ENCODE results near the gene LORICRIN.

DNA sequence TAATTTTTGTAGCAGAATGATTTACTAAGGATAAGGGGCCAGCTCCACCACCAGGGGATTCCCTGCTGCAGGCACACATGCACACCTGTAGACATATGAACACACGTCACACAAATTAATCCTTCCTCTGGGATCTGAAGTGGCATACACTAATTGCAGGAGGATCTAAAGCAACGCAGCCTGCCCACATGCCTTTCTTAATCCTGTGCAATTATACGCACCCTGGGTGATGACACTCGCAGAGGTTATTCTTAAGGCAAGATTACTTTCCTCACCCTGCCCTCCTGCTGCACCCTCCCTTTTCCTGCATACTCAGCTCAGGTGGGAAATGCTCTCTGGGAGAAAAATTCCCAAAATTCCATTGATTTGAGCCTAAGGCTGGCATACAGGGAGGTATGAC lies 7.5 kb upstream of the LORICRIN start:
- TF ChIP-seq, protein P1, sequence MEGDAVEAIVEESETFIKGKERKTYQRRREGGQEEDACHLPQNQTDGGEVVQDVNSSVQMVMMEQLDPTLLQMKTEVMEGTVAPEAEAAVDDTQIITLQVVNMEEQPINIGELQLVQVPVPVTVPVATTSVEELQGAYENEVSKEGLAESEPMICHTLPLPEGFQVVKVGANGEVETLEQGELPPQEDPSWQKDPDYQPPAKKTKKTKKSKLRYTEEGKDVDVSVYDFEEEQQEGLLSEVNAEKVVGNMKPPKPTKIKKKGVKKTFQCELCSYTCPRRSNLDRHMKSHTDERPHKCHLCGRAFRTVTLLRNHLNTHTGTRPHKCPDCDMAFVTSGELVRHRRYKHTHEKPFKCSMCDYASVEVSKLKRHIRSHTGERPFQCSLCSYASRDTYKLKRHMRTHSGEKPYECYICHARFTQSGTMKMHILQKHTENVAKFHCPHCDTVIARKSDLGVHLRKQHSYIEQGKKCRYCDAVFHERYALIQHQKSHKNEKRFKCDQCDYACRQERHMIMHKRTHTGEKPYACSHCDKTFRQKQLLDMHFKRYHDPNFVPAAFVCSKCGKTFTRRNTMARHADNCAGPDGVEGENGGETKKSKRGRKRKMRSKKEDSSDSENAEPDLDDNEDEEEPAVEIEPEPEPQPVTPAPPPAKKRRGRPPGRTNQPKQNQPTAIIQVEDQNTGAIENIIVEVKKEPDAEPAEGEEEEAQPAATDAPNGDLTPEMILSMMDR (IDR thresholded peaks at IDR 0.05; ENCODE audit: low read depth, low read length) = no peak
- no peak for TF ChIP-seq POLR2A (IDR thresholded peaks at IDR 0.05; ENCODE audit: extremely low read depth, insufficient read length)
